NCI-H774 (cell line): ENCODE data around the gene SPANXN5.
"Not testable (repeated sequence)": the region's sequence is repeated elsewhere in the genome, so short reads cannot be mapped to it uniquely, and the experiment has no call there.

Experiments
- DNase-seq: peaks from one replicate; lab custom pipeline; 2025; lab: John Stamatoyannopoulos, UW

Gene SPANXN5, protein sequence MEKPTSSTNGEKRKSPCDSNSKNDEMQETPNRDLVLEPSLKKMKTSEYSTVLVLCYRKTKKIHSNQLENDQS

DNA sequence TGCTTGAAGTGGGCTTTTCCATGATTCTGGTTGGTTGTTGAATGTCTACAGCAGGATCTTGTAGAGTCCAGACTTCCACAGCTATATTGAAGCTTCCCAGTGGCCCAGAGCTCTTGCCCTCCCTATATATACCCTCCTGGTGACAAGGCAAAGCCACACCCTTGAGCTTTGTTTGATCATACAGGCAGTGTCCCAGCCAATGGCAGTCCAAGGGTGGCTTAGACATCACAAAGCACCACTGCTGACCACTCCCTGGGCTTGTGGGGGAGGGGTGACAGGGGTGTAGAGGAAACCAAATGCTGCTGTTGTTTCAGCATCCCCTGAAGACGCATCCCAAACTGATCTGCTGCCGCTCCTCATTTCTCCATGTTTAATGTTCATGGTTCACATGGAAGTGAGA is at the start of gene SPANXN5:
TSS of gene SPANXN5 (minus strand) at position 101 of the 400 bp plus-strand sequence. CDS start at position 22, 79 bp downstream.
- not testable (repeated sequence) for DNase-seq

- not testable (repeated sequence) for DNase-seq
Measured at GRCh38 chrX:52843619-52844018, 46.4 kb upstream of the SPANXN5 start.

DNA sequence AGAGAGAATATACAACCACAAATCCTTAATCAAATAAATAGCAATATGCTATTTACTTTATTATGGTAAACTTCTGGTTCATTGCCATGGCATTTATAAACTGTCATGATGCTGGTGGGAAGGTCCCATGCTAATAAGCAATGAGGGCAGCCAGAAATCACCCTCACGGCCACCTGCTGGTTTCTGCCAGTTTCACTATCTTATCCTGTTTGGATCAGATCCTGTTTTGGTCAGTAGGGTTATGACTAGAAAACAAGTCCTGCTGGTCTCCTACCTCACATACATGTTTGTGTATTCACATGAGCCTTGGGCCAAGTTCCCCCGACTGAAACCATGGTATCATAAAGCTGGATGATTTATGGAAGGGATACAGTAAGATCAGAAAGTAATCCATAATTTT is 41.9 kb upstream of the SPANXN5 start:
- no peak for DNase-seq

DNA sequence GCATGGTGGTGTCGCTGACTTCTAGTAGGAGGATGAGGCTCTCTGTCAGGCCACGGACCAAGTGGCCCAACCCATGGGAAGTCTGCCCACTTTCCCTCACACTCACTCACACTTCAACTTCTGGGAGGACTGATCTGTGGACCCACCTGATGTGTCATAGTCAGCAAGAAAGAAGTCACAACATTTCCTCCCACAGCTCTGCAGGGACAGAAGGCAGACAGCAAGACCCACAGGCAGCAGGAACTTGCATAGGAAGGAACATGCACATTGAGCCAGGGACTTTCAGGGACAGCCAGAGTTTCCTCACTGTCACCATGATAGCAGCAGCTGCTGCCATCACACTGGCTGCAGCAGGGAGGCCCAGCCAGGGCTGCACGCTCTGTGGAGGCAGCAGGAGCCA is 33.3 kb upstream of the SPANXN5 start:
- no peak for DNase-seq

DNA sequence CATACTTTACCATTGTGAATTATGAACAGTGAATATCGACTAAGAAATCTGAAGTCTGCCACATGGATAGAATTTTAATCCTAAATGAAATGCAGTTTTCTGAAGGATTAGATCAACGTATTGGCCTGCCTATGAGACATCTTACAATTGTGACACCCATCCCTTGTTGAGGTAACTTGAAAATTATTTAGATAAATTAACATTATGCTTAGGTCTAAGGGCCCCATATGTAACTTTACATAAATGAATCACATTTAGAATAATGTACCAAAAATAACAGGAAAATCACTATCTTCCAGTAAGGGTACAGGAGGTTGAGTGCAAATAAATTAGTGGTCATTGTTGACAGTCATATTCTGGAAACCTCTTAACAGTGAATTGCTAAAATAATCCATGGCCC is 27.4 kb upstream of the SPANXN5 start:
- no peak for DNase-seq

GRCh38 chrX:52821079-52821760 is 24.0 kb upstream of the SPANXN5 start:
- DNase-seq: no peak

DNA sequence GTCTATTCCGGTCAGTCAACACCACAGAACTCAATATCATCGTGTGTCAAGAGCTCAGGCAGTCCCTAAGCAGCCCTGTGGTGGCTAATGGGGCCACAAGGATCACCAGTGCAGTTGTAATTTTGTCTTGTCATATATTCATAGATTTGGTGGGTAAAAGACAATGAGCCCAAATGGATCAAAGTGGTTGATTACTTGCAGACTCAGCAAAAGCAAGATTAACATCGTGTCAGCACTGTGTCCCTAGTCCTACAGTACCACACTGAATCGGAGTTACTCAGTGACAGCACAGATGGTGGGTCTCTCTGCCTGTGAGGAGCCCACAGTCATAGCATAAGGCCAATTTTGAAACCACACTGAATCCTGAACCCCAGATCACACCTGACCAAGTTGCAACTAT is 22.6 kb upstream of the SPANXN5 start:
- DNase-seq: no peak

- DNase-seq: no peak
Measured at GRCh38 chrX:52811065-52811625, 13.9 kb upstream of the SPANXN5 start, which contains the start of gene XAGE5. Gene XAGE5 (plus strand): TSS chrX:52811287. CDS start chrX:52812567, 1,280 bp downstream.

- DNase-seq: not testable (repeated sequence)
Measured at GRCh38 chrX:52804876-52805275, 7.6 kb upstream of the SPANXN5 start.

- not testable (repeated sequence) for DNase-seq
Measured at GRCh38 chrX:52773504-52773903, 23.7 kb downstream of the SPANXN5 start.

- DNase-seq: not testable (repeated sequence)
Measured at GRCh38 chrX:52765983-52766382, 31.2 kb downstream of the SPANXN5 start.

DNA sequence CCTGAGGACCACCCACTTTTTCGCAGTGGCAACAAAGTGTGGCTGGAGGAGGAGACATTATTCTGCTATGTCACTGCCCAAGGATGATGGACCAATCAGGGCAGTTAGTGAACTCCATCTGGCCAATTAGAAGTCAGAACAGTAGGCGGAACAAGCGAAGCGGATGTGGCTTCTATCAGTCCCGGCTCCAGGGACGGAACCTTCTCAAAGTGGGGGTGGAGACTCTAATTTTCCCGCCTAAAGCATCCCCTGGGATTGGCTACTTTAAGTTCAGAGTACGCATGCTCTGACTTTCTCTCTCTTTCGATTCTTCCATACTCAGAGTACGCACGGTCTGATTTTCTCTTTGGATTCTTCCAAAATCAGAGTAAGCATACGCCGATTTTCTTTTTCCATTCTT is 46.3 kb downstream of the SPANXN5 start, which contains the start of gene SSX2B:
TSS of gene SSX2B (plus strand) at position 301 of the 400 bp plus-strand sequence. CDS start 1,429 bp downstream, outside the sequence.
- DNase-seq: not testable (repeated sequence)
